ENCODE data around the gene AKAP1. TPM values are rescaled to one million over a fixed set of nuclear protein-coding genes. Genes with fewer than 3 reads are reported as not detected.

Gene AKAP1
- total and polyA plus RNA-seq, 9 of the 15 experiments (the other 6 are each of a cell fraction or from before 2014, with no cell fraction given), result 12.9 to 63.8 (median 36.4) TPM

- TF ChIP-seq NR4A1 (CRISPR knock-in tag; IDR thresholded peaks at IDR 0.05) (0 out of 2 replicates have a peak, but pooled peaks have one; percentile 8), NR4A1 (tag; IDR thresholded peaks at IDR 0.05) (no peak), RCOR1 (IDR thresholded peaks at IDR 0.05; ENCODE audit: borderline replicate concordance in 1 of 2, low read depth in 2 of 2, low read length in 2 of 2) (no peak; a peak in 1 of 4 replicates), ETS1 (conservative IDR thresholded peaks at IDR 0.05; ENCODE audit: control insufficient read depth, low read depth, low read length) (no peak; the same call in 1 of the 2 replicates), ZNF644 (tag; IDR thresholded peaks at IDR 0.05; ENCODE audit: low read depth) (no peak), E2F3 (CRISPR knock-in tag; IDR thresholded peaks at IDR 0.05) (0 out of 2 replicates have a peak, but pooled peaks have one; percentile 6), RNF219 (CRISPR knock-in tag; IDR thresholded peaks at IDR 0.05) (no peak), MEIS2 (IDR thresholded peaks at IDR 0.05; ENCODE audit: partially characterized antibody) (peak; percentile 1), MBD2 (IDR thresholded peaks at IDR 0.05; ENCODE audit: borderline replicate concordance, low read depth) (no peak), SAFB (IDR thresholded peaks at IDR 0.05; ENCODE audit: borderline replicate concordance, low read depth, low read length) (peak; percentile 95), LCOR (CRISPR knock-in tag; IDR thresholded peaks at IDR 0.05) (0 out of 2 replicates have a peak, but pooled peaks have one; percentile 38), ZNF583 (CRISPR knock-in tag; IDR thresholded peaks at IDR 0.05) (no peak), ZNF263 (CRISPR knock-in tag; IDR thresholded peaks at IDR 0.05; ENCODE audit: borderline replicate concordance) (peak; percentile 96), SAFB2 (IDR thresholded peaks at IDR 0.05; ENCODE audit: borderline replicate concordance, low read depth, low read length, severe bottlenecking) (no peak), ELF4 (CRISPR knock-in tag; IDR thresholded peaks at IDR 0.05) (no peak), VEZF1 (CRISPR knock-in tag; IDR thresholded peaks at IDR 0.05) (peak; percentile 37), ZC3H8 (IDR thresholded peaks at IDR 0.05) (no peak), SMC3 (conservative IDR thresholded peaks at IDR 0.05; ENCODE audit: insufficient read depth, low read depth, low read length) (no peak), L3MBTL2 (IDR thresholded peaks at IDR 0.05) (peak; percentile 90), HDAC1 (IDR thresholded peaks at IDR 0.05) (peak in 1 of 2 experiments; percentile 85; a peak in 2 of 4 replicates), SIN3A (IDR thresholded peaks at IDR 0.05; ENCODE audit: borderline replicate concordance in 2 of 2, control insufficient read depth in 1 of 2, low read depth in 2 of 2, low read length in 2 of 2) (peak; percentile 13 to 54; a peak in 2 of 4 replicates), TFAM (CRISPR knock-in tag; conservative IDR thresholded peaks at IDR 0.05) (no peak)
Observed at GRCh38 chr17:57085448-57086068, 512 bp downstream of the AKAP1 start (continued).

Measured in K562 (cell line).